Measurements from ENCODE around the gene ID3. TPM values are rescaled to one million over a fixed set of nuclear protein-coding genes. Genes with fewer than 3 reads are reported as not detected.

ID3 gene
- total RNA-seq, 2 experiments from 2014 or later: 14.4 to 34.2 TPM

DNA sequence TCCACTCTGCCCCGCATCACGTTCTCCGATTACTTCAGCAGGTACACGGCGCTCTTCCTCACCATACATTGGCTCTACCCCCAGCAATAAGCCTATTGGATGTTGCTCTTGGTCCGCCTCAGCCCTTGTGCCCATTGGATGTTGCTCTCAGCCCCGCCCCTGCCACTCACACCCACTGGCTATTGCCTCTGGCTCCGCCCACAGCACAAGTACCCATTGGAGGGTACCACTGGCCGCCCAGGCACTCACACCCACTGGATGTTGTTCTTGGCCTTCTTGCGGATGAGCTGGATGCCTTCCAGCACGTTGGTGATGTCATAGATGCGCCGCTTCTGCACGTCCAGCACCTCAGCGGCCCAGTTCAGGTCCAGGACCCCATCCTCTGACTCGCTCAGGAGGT lies 37.7 kb downstream of the ID3 start:
- Mint-ChIP-seq H3K36me3 (peaks cover 59% of the 10 kb centered on the region), H3K27me3 (no peaks in the 10 kb centered on the region), H3K27ac (no peak overlapping the region), H3K9me3 (ENCODE audit: low read depth) (no peaks in the 10 kb centered on the region), H3K4me3 (no peak overlapping the region), H3K4me1 (peaks cover 42% of the 10 kb centered on the region)
- CTCF ChIA-PET: interaction anchor here (1.4 to 21.2 kb wide), 4 partner anchors 9 to 29 kb away, joined by 3 to 308 read pairs (median 18); partner anchors contain the start of gene E2F2
- DNase-seq: no peak
- no peak for ATAC-seq

DNA sequence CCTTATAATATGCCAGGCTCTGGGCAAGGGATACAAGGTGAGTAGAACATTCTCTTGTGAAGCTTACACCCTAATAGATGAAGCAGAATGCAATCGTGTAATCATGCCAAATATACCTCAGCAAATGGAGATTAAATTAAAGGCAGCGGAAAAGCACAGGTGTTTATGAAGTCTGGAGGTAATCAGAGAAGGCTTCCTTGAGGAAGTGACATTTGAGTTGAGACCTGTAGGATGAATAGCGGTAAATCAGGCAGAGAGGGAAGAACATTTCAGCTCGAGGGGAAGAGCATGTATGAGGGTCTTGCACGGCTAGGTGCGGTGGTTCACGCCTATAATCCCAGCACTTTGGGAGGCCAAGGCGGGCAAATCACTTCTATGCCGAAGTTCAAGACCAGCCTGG lies 41.7 kb downstream of the ID3 start:
- Mint-ChIP-seq H3K36me3 (peaks cover 69% of the 10 kb centered on the region), H3K27me3 (no peaks in the 10 kb centered on the region), H3K9me3 (ENCODE audit: low read depth) (no peaks in the 10 kb centered on the region), H3K4me3 (no peak overlapping the region), H3K27ac (no peak overlapping the region), H3K4me1 (peaks cover 5% of the 10 kb centered on the region)
- CTCF ChIA-PET: interaction anchor here (1.7 to 21.2 kb wide), 3 partner anchors 13 to 120 kb away, joined by 5 to 308 read pairs (median 25); partner anchors contain the start of gene E2F2
- no peak for DNase-seq
- ATAC-seq: no peak

- ATAC-seq: no peak
- Mint-ChIP-seq H3K27ac (no peak overlapping the region), H3K27me3 (no peaks in the 10 kb centered on the region), H3K4me3 (no peak overlapping the region), H3K4me1 (no peaks in the 10 kb centered on the region), H3K36me3 (peaks cover 67% of the 10 kb centered on the region), H3K9me3 (ENCODE audit: low read depth) (no peaks in the 10 kb centered on the region)
- DNase-seq: no peak
- CTCF ChIA-PET: interaction anchor here (2.8 to 4.0 kb wide), 3 partner anchors 9 to 19 kb away, joined by 11 to 31 read pairs (median 16); no protein-coding TSS in a partner anchor
Measured at GRCh38 chr1:23515905-23516304, 43.4 kb downstream of the ID3 start.

- Mint-ChIP-seq H3K27me3 (no peaks in the 10 kb centered on the region), H3K4me1 (no peaks in the 10 kb centered on the region), H3K36me3 (peaks cover 75% of the 10 kb centered on the region), H3K4me3 (no peak overlapping the region), H3K27ac (no peak overlapping the region), H3K9me3 (ENCODE audit: low read depth) (no peaks in the 10 kb centered on the region)
- CTCF ChIA-PET: interaction anchor here (0.7 to 4.0 kb wide), 9 partner anchors 10 to 329 kb away, joined by 3 to 31 read pairs (median 3); no protein-coding TSS in a partner anchor
- DNase-seq (no peak), ATAC-seq (no peak)
Measured at GRCh38 chr1:23514111-23514679, 45.1 kb downstream of the ID3 start.

- H3K27ac Mint-ChIP-seq: no peak overlapping the region
- H3K9me3 Mint-ChIP-seq (ENCODE audit: low read depth): no peaks in the 10 kb centered on the region
- CTCF ChIA-PET: interaction anchor here (6.0 kb wide), 1 partner anchor 13 kb away, joined by 49 read pairs; no protein-coding TSS in a partner anchor
- H3K4me1 Mint-ChIP-seq: no peaks in the 10 kb centered on the region
- no peaks in the 10 kb centered on the region for H3K27me3 Mint-ChIP-seq
- ATAC-seq (no peak), DNase-seq (no peak)
- H3K36me3 Mint-ChIP-seq: peaks cover 54% of the 10 kb centered on the region
- no peak overlapping the region for H3K4me3 Mint-ChIP-seq
Measured at GRCh38 chr1:23509896-23510295, 49.4 kb downstream of the ID3 start.

Other genes with a start within 250 kb of the ID3 start
- gene HNRNPR, start 215.2 kb downstream of the ID3 start, total RNA-seq: 100 to 1,000 TPM; 220 to 222 TPM
- gene ZNF436, start 189.7 kb downstream of the ID3 start, total RNA-seq: 1 to 10 TPM; 5.3 to 6.6 TPM
- gene TCEA3, start 134.8 kb downstream of the ID3 start, total RNA-seq: 1 to 10 TPM in 1 of 2 experiments, under 1 TPM in 1; 0.26 to 1.3 TPM
- gene ASAP3, start 75.3 kb downstream of the ID3 start, total RNA-seq: under 1 TPM in 1 of 2 experiments, not detected in 1; 0.35 TPM
- gene E2F2, start 28.3 kb downstream of the ID3 start, total RNA-seq: 100 to 1,000 TPM in 1 of 2 experiments, 10 to 100 TPM in 1; 77.4 to 103 TPM
- 1,000 to 10,000 TPM in 1 of 2 experiments, 100 to 1,000 TPM in 1; 844 to 1,001 TPM for gene RPL11, start 132.3 kb upstream of the ID3 start, total RNA-seq
- gene ELOA, start 184.0 kb upstream of the ID3 start, total RNA-seq: 10 to 100 TPM; 30.1 to 40.7 TPM
- 10 to 100 TPM; 52.9 to 67.1 TPM for gene PITHD1, start 218.9 kb upstream of the ID3 start, total RNA-seq
- gene LYPLA2, start 231.6 kb upstream of the ID3 start, total RNA-seq: 10 to 100 TPM; 75.7 to 87.2 TPM
- 10 to 100 TPM; 39.0 to 41.2 TPM for gene GALE, start 241.3 kb upstream of the ID3 start, total RNA-seq

Measured in activated CD8-positive, alpha-beta memory T cell treated with anti-CD3 and anti-CD28 coated beads, Interleukin-2, amount 10 ng/mL, durations not matched to agents 7 days and 5 days (primary cell).